Panc1 (cell line): Measurements from ENCODE around the gene ANO9. TPM values are rescaled to one million over a fixed set of nuclear protein-coding genes. Genes with fewer than 3 reads are reported as not detected.
"Not testable (repeated sequence)": the region's sequence is repeated elsewhere in the genome, so short reads cannot be mapped to it uniquely, and the experiment has no call there.

Experiments
- ATAC-seq: fragments of 200-7000 bp; cut with Tn5 transposase; 2 replicates; pipeline ENCODE4 v1.9.1; 2020; ENCODE audit warnings: mild to moderate bottlenecking, moderate library complexity
- BruUV-seq: library from RNA; stranded (reverse); fragments of 400-500 nt; replicated peaks from 2 replicates; lab custom pipeline; 2021; lab: Mats Ljungman, UMichigan
- CTCF ChIA-PET: fragments of 300-600 bp; sonication (Branson Sonifier 250); formaldehyde crosslinking; loops from one replicate; lab custom pipeline; 2022; ENCODE audit warnings: antibody characterized with exemption; lab: Charles Lee
- POLR2A ChIA-PET: fragments of 300-600 bp; sonication (Branson Sonifier 250); formaldehyde crosslinking; loops from one replicate; lab custom pipeline; 2022; ENCODE audit warnings: antibody characterized with exemption; lab: Charles Lee
- DNase-seq: peaks from one replicate; pipeline ENCODE4 v3.0.0-alpha.2; 2010; ENCODE audit warnings: low read depth, low spot score
- H3K27ac ChIP-seq: 2 replicates; pipeline ENCODE4 v1.5.1; 2011; ENCODE audit warnings: mild to moderate bottlenecking, low read length, inconsistent platforms
- H3K27me3 ChIP-seq: fragments of 200-500 bp; sonication (Bioruptor generic); 2 replicates; pipeline ENCODE4 v1.6.0; 2014; ENCODE audit warnings: low read length, inconsistent platforms; ENCODE audit not compliant: control insufficient read depth, insufficient read depth
- H3K36me3 ChIP-seq: fragments of 200-500 bp; sonication (Bioruptor generic); 2 replicates; pipeline ENCODE4 v1.5.1; 2014; ENCODE audit warnings: inconsistent platforms, mild to moderate bottlenecking, low read length, moderate library complexity; ENCODE audit not compliant: control insufficient read depth, insufficient read depth
- H3K4me1 ChIP-seq: 2 replicates; pipeline ENCODE4 v1.5.1; 2011; ENCODE audit warnings: inconsistent platforms, mild to moderate bottlenecking, low read length, moderate library complexity; ENCODE audit not compliant: control insufficient read depth, insufficient read depth
- H3K4me3 ChIP-seq, 2 experiments: 2 replicates each; pipeline ENCODE4 v1.5.1; 2011 to 2012; ENCODE audit warnings: low read depth in 2 of 2, low read length in 2 of 2, mild to moderate bottlenecking in 2 of 2, inconsistent platforms in 1 of 2, moderate library complexity in 1 of 2
- H3K9me3 ChIP-seq: fragments of 200-500 bp; sonication (Bioruptor generic); 2 replicates; pipeline ENCODE4 v1.5.1; 2014; ENCODE audit warnings: low read depth, mild to moderate bottlenecking, inconsistent platforms, low read length, moderate library complexity; ENCODE audit not compliant: control insufficient read depth, insufficient read depth
- POLR2AphosphoS5 ChIP-seq: IDR thresholded peaks from 2 replicates; pipeline ENCODE4 v1.6.1; 2012; ENCODE audit warnings: mild to moderate bottlenecking, low read depth, low read length, moderate library complexity
- SIN3A ChIP-seq: IDR thresholded peaks from 2 replicates; pipeline ENCODE4 v1.6.1; 2012; ENCODE audit warnings: low read depth, mild to moderate bottlenecking, low read length, moderate library complexity, borderline replicate concordance; ENCODE audit not compliant: insufficient read depth
- TCF7L2 ChIP-seq: IDR thresholded peaks from 2 replicates; pipeline ENCODE4 v1.6.1; 2011; ENCODE audit warnings: mild to moderate bottlenecking, low read depth, low read length, inconsistent platforms
- in situ Hi-C: cut with HindIII; loops from 2 replicates; pipeline ENCODE4 v1.10.0; 2016; ENCODE audit warnings: low sequenced_read_pairs, low pct_unique_long_range_greater_than_20kb
- intact Hi-C: fragments of 100-400 bp; cut with micrococcal nuclease; formaldehyde crosslinking; loops from one replicate; pipeline ENCODE4 v1.10.0; 2022; ENCODE audit not compliant: unreplicated experiment
- total RNA-seq: library from RNA; stranded (reverse); gene quantifications from one replicate; pipeline ENCODE4 v1.2.1, GENCODE V29; 2021; ENCODE audit not compliant: unreplicated experiment
- TF ChIP-seq, protein P1 (sequence below): fragments of 450-650 bp; IDR thresholded peaks from 2 replicates; pipeline ENCODE4 v1.5.1; 2017; ENCODE audit warnings: mild to moderate bottlenecking
- TF ChIP-seq, protein P2 (sequence below), 2 experiments: IDR thresholded peaks; 2 replicates each; pipeline ENCODE4 v1.6.1; 2011 to 2012; ENCODE audit warnings: low read depth in 2 of 2, control low read depth in 1 of 2, low read length in 1 of 2, mild to moderate bottlenecking in 1 of 2, moderate library complexity in 1 of 2; ENCODE audit not compliant: insufficient read depth in 1 of 2

The ANO9 gene
- total RNA-seq, 1 experiment from 2014 or later: 61.4 TPM

DNA sequence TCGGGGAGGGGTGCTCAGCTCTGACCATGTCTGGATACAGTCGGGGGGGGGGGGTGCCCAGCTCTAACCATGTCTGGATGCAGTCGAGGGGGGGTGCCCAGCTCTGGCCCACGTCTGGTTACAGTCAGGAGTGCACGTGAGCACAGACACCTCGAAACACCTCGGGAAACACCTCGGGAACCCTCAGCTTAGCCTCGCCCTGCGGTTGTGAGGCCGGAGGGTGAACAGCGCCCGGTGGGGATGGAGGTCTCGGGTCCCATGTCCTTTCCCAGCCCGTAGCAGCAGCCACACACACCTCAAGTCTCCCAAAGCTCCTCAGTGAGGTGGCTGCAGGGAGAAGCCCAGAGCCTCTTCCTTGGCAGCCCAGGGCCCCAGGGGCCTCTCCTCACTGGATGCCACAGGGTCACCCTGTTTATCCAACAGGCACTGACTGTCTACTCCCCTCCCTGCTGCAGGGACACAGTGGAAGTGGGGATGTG lies 29.1 kb downstream of the ANO9 start:
- intact Hi-C loops (no loop called here), in situ Hi-C loops (no loop called here)
- ChIA-PET CTCF (interaction anchor here (0.7 to 1.8 kb wide), 3 partner anchors 16 to 54 kb away, joined by 3 to 8 read pairs (median 3); no protein-coding TSS in a partner anchor), POLR2A (no interaction called here)
- TF ChIP-seq, protein P1, sequence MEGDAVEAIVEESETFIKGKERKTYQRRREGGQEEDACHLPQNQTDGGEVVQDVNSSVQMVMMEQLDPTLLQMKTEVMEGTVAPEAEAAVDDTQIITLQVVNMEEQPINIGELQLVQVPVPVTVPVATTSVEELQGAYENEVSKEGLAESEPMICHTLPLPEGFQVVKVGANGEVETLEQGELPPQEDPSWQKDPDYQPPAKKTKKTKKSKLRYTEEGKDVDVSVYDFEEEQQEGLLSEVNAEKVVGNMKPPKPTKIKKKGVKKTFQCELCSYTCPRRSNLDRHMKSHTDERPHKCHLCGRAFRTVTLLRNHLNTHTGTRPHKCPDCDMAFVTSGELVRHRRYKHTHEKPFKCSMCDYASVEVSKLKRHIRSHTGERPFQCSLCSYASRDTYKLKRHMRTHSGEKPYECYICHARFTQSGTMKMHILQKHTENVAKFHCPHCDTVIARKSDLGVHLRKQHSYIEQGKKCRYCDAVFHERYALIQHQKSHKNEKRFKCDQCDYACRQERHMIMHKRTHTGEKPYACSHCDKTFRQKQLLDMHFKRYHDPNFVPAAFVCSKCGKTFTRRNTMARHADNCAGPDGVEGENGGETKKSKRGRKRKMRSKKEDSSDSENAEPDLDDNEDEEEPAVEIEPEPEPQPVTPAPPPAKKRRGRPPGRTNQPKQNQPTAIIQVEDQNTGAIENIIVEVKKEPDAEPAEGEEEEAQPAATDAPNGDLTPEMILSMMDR: no peak
- TF ChIP-seq POLR2AphosphoS5: no peak
- TF ChIP-seq TCF7L2: no peak
- no peak for TF ChIP-seq SIN3A
- TF ChIP-seq, protein P2, sequence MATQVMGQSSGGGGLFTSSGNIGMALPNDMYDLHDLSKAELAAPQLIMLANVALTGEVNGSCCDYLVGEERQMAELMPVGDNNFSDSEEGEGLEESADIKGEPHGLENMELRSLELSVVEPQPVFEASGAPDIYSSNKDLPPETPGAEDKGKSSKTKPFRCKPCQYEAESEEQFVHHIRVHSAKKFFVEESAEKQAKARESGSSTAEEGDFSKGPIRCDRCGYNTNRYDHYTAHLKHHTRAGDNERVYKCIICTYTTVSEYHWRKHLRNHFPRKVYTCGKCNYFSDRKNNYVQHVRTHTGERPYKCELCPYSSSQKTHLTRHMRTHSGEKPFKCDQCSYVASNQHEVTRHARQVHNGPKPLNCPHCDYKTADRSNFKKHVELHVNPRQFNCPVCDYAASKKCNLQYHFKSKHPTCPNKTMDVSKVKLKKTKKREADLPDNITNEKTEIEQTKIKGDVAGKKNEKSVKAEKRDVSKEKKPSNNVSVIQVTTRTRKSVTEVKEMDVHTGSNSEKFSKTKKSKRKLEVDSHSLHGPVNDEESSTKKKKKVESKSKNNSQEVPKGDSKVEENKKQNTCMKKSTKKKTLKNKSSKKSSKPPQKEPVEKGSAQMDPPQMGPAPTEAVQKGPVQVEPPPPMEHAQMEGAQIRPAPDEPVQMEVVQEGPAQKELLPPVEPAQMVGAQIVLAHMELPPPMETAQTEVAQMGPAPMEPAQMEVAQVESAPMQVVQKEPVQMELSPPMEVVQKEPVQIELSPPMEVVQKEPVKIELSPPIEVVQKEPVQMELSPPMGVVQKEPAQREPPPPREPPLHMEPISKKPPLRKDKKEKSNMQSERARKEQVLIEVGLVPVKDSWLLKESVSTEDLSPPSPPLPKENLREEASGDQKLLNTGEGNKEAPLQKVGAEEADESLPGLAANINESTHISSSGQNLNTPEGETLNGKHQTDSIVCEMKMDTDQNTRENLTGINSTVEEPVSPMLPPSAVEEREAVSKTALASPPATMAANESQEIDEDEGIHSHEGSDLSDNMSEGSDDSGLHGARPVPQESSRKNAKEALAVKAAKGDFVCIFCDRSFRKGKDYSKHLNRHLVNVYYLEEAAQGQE (IDR thresholded peaks at IDR 0.05; ENCODE audit: insufficient read depth in 1 of 2, low read depth in 2 of 2, low read length in 1 of 2): no peak
- H3K27me3 ChIP-seq: no peaks in the 10 kb centered on the region
- H3K36me3 ChIP-seq: no peaks in the 10 kb centered on the region
- BruUV-seq: no TSS peak
- H3K4me3 ChIP-seq: no peak overlapping the region
- peak; percentile 35 for ATAC-seq
- DNase-seq: no peak
- no peaks in the 10 kb centered on the region for H3K9me3 ChIP-seq
- H3K4me1 ChIP-seq: peaks cover 56% of the 10 kb centered on the region
- peak overlapping the region; percentile 58 for H3K27ac ChIP-seq

DNA sequence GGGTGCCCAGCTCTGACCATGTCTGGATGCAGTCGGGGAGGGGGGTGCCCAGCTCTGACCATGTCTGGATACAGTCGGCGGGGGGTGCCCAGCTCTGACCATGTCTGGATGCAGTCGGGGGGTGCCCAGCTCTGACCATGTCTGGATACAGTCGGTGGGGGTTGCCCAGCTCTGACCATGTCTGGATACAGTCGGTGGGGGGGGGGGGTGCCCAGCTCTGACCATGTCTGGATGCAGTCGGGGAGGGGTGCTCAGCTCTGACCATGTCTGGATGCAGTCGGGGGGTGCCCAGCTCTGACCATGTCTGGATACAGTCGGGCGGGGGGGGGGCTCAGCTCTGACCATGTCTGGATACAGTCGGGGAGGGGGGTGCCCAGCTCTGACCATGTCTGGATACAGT lies 30.3 kb downstream of the ANO9 start:
- peaks cover 48% of the 10 kb centered on the region for H3K4me1 ChIP-seq
- in situ Hi-C loops, H3K4me3 ChIP-seq, H3K36me3 ChIP-seq, DNase-seq, BruUV-seq, H3K27ac ChIP-seq, H3K27me3 ChIP-seq, ATAC-seq, H3K9me3 ChIP-seq, intact Hi-C loops: not testable (repeated sequence)
- POLR2A ChIA-PET: interaction anchor here (0.6 kb wide), 2 partner anchors 30 to 60 kb away, joined by 3 to 6 read pairs; partner anchors contain the start of gene ANO9
- CTCF ChIA-PET: interaction anchor here (0.6 to 2.4 kb wide), 3 partner anchors 15 to 937 kb away, joined by 5 to 29 read pairs (median 8); no protein-coding TSS in a partner anchor

DNA sequence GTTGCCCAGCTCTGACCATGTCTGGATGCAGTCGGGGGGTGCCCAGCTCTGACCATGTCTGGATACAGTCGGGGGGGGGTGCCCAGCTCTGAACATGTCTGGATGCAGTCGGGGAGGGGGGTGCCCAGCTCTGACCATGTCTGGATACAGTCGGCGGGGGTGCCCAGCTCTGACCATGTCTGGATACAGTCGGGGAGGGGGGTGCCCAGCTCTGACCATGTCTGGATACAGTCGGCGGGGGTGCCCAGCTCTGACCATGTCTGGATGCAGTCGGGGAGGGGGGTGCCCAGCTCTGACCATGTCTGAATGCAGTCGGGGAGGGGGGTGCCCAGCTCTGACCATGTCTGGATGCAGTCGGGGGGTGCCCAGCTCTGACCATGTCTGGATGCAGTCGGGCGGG lies 31.1 kb downstream of the ANO9 start:
- DNase-seq, in situ Hi-C loops, ATAC-seq, H3K36me3 ChIP-seq, H3K27ac ChIP-seq, H3K4me3 ChIP-seq, BruUV-seq, H3K27me3 ChIP-seq, H3K9me3 ChIP-seq, intact Hi-C loops: not testable (repeated sequence)
- ChIA-PET POLR2A (interaction anchor here (0.6 kb wide), 1 partner anchor 99 kb away, joined by 7 read pairs; no protein-coding TSS in a partner anchor), CTCF (interaction anchor here (0.6 to 2.4 kb wide), 3 partner anchors 38 to 938 kb away, joined by 5 to 29 read pairs (median 6); no protein-coding TSS in a partner anchor)
- peaks cover 45% of the 10 kb centered on the region for H3K4me1 ChIP-seq
